Uterus (tissue), 4 donors: Measurements from ENCODE around the gene ATP1A1. TPM values are rescaled to one million over a fixed set of nuclear protein-coding genes. Genes with fewer than 3 reads are reported as not detected.

Experiments
- DNase-seq, 2 donors: peaks; one replicate each; pipeline ENCODE4 v3.0.0-alpha.2; 2019 to 2020
- H3K27ac ChIP-seq, 2 donors: fragments of 200-600 bp; sonication (generic); 1 replicate in 1 of 2; 2 replicates in 1 of 2; pipeline ENCODE4 v1.5.1; 2016 to 2018
- H3K27me3 ChIP-seq, 2 donors: fragments of 200-600 bp; sonication (generic); one replicate each; pipeline ENCODE4 v1.5.1; 2018 to 2019; ENCODE audit warnings: control low read depth in 1 of 2
- H3K36me3 ChIP-seq, 2 donors: fragments of 200-600 bp; sonication (generic); one replicate each; pipeline ENCODE4 v1.5.1; 2019; ENCODE audit warnings: control low read depth in 1 of 2
- H3K4me1 ChIP-seq, 2 donors: fragments of 200-600 bp; sonication (generic); one replicate each; pipeline ENCODE4 v1.5.1; 2018 to 2019; ENCODE audit warnings: control low read depth in 1 of 2
- H3K4me3 ChIP-seq, 2 donors: fragments of 200-600 bp; sonication (generic); 1 replicate in 1 of 2; 2 replicates in 1 of 2; pipeline ENCODE4 v1.5.1; 2018 to 2019; ENCODE audit warnings: mild to moderate bottlenecking in 1 of 2
- H3K9me3 ChIP-seq, 2 donors: fragments of 200-600 bp; sonication (generic); one replicate each; pipeline ENCODE4 v1.5.1; 2019; ENCODE audit warnings: control low read depth in 1 of 2
- POLR2A ChIP-seq, 2 donors: fragments of 450-650 bp; IDR thresholded peaks; one replicate each; pipeline ENCODE4 v1.6.1; 2016; ENCODE audit warnings: antibody characterized with exemption in 2 of 2, mild to moderate bottlenecking in 1 of 2, moderate library complexity in 1 of 2
- intact Hi-C: fragments of 100-400 bp; cut with DNase I; formaldehyde crosslinking; loops from one replicate; pipeline ENCODE4 v1.15.1; 2023; ENCODE audit warnings: low total_unique reads
- total RNA-seq, 4 donors: library from RNA; depleted of rRNA in 3 of 4; stranded (reverse); fragments of >200 nt in 3 of 4; gene quantifications; one replicate each; pipeline versions ENCODE4 v1.1.0 to v1.2.4, GENCODE V29; 2014 to 2023
- TF ChIP-seq, protein P1 (sequence below), 4 experiments: fragments of 200-600 bp in 2 of 4; fragments of 450-650 bp in 2 of 4; sonication (generic) in 2 of 4; IDR thresholded peaks; one replicate each; pipeline ENCODE4 v1.5.1; 2016 to 2019; ENCODE audit warnings: antibody characterized with exemption in 4 of 4, mild to moderate bottlenecking in 2 of 4, moderate library complexity in 1 of 4
- donor health status: DM: yes; HTN: yes; CAD: no.

ATP1A1 gene
- total RNA-seq, 4 donors from 2014 or later, result 135 to 202 (median 149) TPM

DNA sequence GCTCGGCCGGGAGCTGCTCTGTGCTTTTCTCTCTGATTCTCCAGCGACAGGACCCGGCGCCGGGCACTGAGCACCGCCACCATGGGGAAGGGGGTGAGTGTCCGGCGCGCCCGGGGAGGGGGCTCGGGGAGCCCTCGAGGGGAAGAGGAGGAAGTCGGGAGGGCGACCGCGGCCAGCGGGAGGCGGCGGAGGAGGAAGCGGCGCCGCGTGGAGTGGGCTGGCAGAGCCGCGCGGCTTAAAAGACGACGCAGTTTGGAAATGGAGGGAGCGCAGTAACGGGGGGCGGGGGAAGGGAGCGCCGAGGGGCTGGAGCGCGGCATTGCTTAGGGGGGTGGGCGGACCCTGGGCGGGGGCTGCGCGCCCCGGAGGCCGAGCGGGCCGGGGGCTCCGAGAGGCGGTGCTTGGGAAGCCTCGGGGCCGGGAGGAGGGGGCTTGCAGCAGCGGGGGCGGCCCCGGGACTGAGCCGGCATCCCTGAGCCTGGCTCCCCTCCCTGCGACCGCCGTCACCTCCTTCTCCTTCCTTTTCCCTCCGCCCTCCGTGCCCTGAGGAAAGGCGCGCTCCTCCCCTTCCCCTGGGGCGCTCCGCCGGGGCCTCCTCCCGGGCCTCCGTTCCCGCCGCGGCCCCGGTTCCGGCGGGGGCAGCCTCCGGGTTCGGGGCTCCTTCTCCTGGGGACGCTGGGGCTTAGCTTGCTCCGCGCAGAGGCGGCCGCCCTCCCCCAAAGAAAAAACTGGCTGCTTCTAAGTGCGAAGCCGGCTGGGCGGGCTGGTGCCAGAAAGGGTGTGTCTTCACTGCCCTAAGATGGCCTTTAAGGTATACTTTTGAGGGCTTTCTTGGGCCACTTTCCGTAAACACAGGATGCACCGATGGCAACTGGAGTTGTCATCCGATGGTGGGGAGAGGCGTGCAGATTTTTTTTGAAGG is 648 bp downstream of the ATP1A1 start:
- Histone ChIP-seq H3K36me3 (no peaks in the 10 kb centered on the region), H3K27ac (peak overlapping the region; percentile 90 to 94), H3K4me3 (peak overlapping the region; percentile 65 to 82), H3K9me3 (no peaks in the 10 kb centered on the region), H3K4me1 (peaks cover 9 to 16% of the 10 kb centered on the region in 2 donors), H3K27me3 (no peaks in the 10 kb centered on the region)
- intact Hi-C loops, result no loop called here
- DNase-seq, result peak; percentile 60 to 71
- TF ChIP-seq, protein P1, sequence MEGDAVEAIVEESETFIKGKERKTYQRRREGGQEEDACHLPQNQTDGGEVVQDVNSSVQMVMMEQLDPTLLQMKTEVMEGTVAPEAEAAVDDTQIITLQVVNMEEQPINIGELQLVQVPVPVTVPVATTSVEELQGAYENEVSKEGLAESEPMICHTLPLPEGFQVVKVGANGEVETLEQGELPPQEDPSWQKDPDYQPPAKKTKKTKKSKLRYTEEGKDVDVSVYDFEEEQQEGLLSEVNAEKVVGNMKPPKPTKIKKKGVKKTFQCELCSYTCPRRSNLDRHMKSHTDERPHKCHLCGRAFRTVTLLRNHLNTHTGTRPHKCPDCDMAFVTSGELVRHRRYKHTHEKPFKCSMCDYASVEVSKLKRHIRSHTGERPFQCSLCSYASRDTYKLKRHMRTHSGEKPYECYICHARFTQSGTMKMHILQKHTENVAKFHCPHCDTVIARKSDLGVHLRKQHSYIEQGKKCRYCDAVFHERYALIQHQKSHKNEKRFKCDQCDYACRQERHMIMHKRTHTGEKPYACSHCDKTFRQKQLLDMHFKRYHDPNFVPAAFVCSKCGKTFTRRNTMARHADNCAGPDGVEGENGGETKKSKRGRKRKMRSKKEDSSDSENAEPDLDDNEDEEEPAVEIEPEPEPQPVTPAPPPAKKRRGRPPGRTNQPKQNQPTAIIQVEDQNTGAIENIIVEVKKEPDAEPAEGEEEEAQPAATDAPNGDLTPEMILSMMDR (IDR thresholded peaks at IDR 0.05), result no peak
- peak; percentile 37 to 47 for TF ChIP-seq POLR2A (IDR thresholded peaks at IDR 0.05)

DNA sequence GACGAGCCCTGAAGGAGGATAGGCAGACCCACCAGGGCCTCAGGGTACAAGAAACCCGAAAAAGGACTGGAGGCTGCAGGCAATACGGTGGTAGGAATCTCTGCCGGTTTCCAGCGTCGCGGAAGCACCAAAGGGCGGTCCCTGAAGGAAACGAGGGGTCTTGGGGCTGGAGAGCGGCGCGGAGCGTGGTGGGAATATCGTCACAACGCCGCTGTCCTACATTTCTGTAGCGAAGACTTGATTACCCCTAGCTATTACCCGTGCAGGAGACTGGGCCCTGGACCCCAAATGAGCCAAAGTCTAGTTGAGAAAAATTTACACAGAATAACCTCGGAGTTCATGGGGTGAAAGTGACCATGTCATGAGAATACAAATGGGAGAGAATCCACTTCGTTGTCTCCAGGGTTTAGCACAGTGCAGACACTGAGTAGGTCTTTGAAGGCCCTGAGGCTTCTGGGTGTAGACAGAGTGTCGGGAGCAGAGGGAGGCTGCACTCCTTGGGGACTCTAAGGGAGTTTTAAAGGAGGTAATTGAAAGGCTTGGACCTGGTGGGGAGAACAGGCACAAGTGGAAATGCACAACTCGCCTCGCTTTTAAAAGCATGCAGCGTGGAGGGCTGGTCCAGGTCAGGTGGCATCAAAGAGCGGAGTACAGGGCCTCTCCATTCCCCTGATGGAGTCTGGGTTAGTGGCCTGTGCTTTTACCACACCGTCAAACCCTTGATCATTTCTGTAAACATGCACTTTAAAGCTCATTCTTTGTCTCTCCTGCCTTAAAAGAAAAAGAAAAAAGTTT is 1.5 kb downstream of the ATP1A1 start:
- TF ChIP-seq, protein P1 (IDR thresholded peaks at IDR 0.05), result no peak
- TF ChIP-seq POLR2A (IDR thresholded peaks at IDR 0.05), result no peak
- no peaks in the 10 kb centered on the region for H3K27me3 ChIP-seq
- peaks cover 9 to 16% of the 10 kb centered on the region in 2 donors for H3K4me1 ChIP-seq
- intact Hi-C loops, result no loop called here
- H3K27ac ChIP-seq, result peak overlapping the region; percentile 90 to 94
- DNase-seq, result no peak
- H3K36me3 ChIP-seq, result no peaks in the 10 kb centered on the region
- no peaks in the 10 kb centered on the region for H3K9me3 ChIP-seq
- peak overlapping the region; percentile 65 to 82 for H3K4me3 ChIP-seq

DNA sequence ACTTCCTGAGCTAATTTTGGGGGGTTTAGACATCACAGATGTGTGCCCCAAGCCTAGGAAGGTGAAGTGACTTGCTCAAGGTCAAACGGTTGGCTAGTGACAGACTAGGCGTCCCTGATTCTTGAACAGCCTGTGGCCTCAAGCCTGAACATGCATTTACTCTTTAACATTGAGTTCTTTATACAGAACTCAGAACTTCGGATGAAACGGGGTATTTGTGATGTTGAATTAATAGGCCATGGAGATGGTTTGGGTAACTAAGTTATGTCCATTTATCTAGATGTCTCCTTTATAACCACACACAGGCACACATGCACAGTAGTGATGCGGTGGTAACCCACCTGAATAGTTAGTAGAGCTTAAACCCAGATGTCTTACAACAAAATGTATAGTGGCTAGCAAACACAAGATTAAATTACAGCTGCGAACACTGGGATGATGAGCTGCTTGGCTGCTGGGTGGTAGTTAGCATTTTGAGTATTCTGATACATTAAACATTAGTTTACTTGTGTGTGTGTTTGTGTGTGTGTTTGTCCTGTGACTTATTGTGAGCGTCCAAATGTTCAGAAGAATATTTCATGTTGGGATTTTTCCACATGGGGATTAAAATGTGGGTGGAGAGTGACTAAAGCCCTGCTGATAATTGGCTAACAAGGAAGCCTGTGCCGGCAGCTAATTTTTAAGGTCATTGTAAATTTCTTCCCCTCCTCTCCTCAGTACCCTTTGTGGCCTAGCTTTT is 2.3 kb downstream of the ATP1A1 start:
- Histone ChIP-seq H3K4me3 (peak overlapping the region in 1 of 2 donors; percentile 65), H3K27me3 (no peaks in the 10 kb centered on the region), H3K9me3 (no peaks in the 10 kb centered on the region), H3K36me3 (no peaks in the 10 kb centered on the region), H3K4me1 (peaks cover 9 to 16% of the 10 kb centered on the region in 2 donors), H3K27ac (peak overlapping the region; percentile 90 to 94)
- intact Hi-C loops, result no loop called here
- TF ChIP-seq POLR2A (IDR thresholded peaks at IDR 0.05), result no peak
- TF ChIP-seq, protein P1 (IDR thresholded peaks at IDR 0.05), result no peak
- no peak for DNase-seq

DNA sequence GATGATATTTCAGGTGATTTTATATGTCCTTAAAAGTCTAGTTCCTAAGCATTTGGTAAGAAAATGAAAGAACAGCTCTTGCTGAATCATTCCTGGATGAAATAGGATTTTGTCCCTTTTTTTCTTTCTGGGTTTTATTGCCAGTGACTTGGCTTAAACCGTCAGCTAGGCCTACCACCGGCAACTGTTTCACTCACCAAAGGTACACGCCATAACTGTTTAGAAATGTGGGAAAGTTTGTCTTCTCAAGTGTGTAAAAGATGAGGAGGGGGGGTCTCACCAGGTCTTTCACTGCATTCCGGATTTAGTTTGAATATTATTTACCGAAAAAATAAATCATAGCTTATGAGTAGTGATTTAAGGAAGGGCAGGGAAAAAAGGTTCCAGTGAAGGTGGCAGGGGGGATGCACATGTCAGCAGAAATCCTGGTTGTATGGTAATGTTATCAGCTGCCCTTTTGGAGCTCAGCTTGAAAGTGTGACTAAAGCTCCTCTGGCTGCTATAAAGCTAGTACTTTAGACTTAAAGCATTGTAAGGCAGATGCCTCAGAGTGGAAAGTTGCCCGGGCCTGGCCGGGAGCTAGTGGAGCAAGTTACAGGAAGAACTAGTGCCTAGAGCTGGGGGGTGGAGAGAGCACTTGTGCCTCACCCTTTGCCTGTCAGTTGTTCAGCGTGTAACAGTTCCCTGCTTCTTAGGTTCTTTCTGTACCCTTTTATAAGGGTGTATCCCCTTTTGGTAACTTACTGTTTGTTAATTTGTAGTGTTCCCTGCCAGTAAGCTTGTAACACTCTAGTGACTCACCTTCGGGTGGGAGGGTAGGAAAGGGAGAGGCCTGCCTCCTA is 3.1 kb downstream of the ATP1A1 start:
- H3K4me1 ChIP-seq, result peaks cover 9 to 16% of the 10 kb centered on the region in 2 donors
- peak overlapping the region in 1 of 2 donors; percentile 65 for H3K4me3 ChIP-seq
- TF ChIP-seq, protein P1 (IDR thresholded peaks at IDR 0.05), result no peak
- peak; percentile 20 to 49 for TF ChIP-seq POLR2A (IDR thresholded peaks at IDR 0.05)
- peak; percentile 71 to 78 for DNase-seq
- H3K27me3 ChIP-seq, result no peaks in the 10 kb centered on the region
- intact Hi-C loops, result no loop called here
- no peaks in the 10 kb centered on the region for H3K36me3 ChIP-seq
- peak overlapping the region; percentile 90 to 94 for H3K27ac ChIP-seq
- no peaks in the 10 kb centered on the region for H3K9me3 ChIP-seq
